Astrocyte (in vitro differentiated cells and primary cell): ENCODE measurements around the gene FAM3B.

Source experiments
- EZH2 ChIP-seq: IDR thresholded peaks from 2 replicates; pipeline ENCODE4 v1.6.1; 2012; ENCODE audit warnings: mild to moderate bottlenecking, low read length, inconsistent platforms; ENCODE audit not compliant: insufficient read depth
- TF ChIP-seq, protein P1 (sequence below): IDR thresholded peaks from 2 replicates; pipeline ENCODE4 v1.5.1; 2011; ENCODE audit warnings: low read depth, mild to moderate bottlenecking, inconsistent platforms, low read length, moderate library complexity; ENCODE audit not compliant: insufficient read depth

DNA sequence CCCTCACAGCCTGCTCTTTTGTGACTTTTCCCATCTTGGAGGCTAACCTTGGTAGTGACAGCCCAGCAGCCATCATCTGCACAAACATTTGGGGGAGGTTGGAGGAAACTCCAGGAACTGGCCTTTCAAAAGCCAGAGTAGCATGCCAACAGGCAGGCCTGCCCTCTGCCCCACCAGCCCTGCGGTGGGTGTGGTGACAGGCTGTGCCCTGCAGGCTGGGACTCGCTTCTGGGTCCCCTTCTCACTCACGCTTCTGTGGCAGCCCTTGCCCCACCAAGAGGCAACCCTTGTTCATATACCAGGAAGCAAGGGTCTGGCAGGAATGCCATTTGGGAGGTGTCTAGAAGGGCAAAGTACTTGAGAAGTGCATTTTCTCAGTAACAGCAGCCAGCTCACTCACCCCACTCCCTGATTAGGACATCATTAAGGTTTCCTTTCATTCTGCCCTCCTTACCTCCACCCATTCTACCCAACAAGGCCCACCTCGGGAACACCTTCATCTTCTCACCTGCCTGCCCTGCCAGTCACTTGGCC, 20.8 kb upstream of the FAM3B start:
- TF ChIP-seq, protein P1, sequence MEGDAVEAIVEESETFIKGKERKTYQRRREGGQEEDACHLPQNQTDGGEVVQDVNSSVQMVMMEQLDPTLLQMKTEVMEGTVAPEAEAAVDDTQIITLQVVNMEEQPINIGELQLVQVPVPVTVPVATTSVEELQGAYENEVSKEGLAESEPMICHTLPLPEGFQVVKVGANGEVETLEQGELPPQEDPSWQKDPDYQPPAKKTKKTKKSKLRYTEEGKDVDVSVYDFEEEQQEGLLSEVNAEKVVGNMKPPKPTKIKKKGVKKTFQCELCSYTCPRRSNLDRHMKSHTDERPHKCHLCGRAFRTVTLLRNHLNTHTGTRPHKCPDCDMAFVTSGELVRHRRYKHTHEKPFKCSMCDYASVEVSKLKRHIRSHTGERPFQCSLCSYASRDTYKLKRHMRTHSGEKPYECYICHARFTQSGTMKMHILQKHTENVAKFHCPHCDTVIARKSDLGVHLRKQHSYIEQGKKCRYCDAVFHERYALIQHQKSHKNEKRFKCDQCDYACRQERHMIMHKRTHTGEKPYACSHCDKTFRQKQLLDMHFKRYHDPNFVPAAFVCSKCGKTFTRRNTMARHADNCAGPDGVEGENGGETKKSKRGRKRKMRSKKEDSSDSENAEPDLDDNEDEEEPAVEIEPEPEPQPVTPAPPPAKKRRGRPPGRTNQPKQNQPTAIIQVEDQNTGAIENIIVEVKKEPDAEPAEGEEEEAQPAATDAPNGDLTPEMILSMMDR, result no peak
- no peak for TF ChIP-seq EZH2
